Kidney epithelial cell (primary cell): ENCODE measurements around the gene FAH. TPM values are rescaled to one million over a fixed set of nuclear protein-coding genes. Genes with fewer than 3 reads are reported as not detected.

ENCODE experiments used
- DNase-seq: peaks from one replicate; pipeline ENCODE4 v3.0.0-alpha.2; 2010; ENCODE audit warnings: low read depth
- H3K27me3 ChIP-seq: 2 replicates; pipeline ENCODE4 v1.6.0; 2011; ENCODE audit warnings: low read length; ENCODE audit not compliant: control insufficient read depth, insufficient read depth
- H3K36me3 ChIP-seq: 2 replicates; pipeline ENCODE4 v1.5.1; 2011; ENCODE audit warnings: low read length; ENCODE audit not compliant: control insufficient read depth, insufficient read depth
- H3K4me3 ChIP-seq: 2 replicates; pipeline ENCODE4 v1.5.1; 2011; ENCODE audit warnings: low read depth, mild to moderate bottlenecking, control low read depth, low read length
- CTCF ChIP-seq: IDR thresholded peaks from 2 replicates; pipeline ENCODE4 v1.5.1; 2011; ENCODE audit warnings: mild to moderate bottlenecking, moderate library complexity, low read length, control low read depth, inconsistent platforms; ENCODE audit not compliant: insufficient read depth, poor library complexity, severe bottlenecking
- total RNA-seq: library from RNA; depleted of rRNA; stranded (reverse); fragments of >200 nt; gene quantifications from 2 replicates; pipeline ENCODE4 v1.2.3, GENCODE V29; 2015

Gene FAH
- total RNA-seq, 1 donor from 2014 or later, result 21.1 TPM

- DNase-seq, result no peak
- TF ChIP-seq CTCF, result no peak
- Histone ChIP-seq H3K36me3 (peaks cover 2% of the 10 kb centered on the region), H3K4me3 (no peak overlapping the region), H3K27me3 (no peaks in the 10 kb centered on the region)
Observed at GRCh38 chr15:80182611-80183261, 29.9 kb downstream of the FAH start.

- no peak for DNase-seq
- no peaks in the 10 kb centered on the region for H3K27me3 ChIP-seq
- peaks cover 2% of the 10 kb centered on the region for H3K36me3 ChIP-seq
- no peak overlapping the region for H3K4me3 ChIP-seq
- no peak for TF ChIP-seq CTCF
Observed at GRCh38 chr15:80183306-80183705, 30.5 kb downstream of the FAH start.

- no peak for DNase-seq
- Histone ChIP-seq H3K27me3 (no peaks in the 10 kb centered on the region), H3K4me3 (no peak overlapping the region), H3K36me3 (peaks cover 2% of the 10 kb centered on the region)
- TF ChIP-seq CTCF, result no peak
Observed at GRCh38 chr15:80183886-80184285, 31.1 kb downstream of the FAH start.

- peaks cover 2% of the 10 kb centered on the region for H3K36me3 ChIP-seq
- DNase-seq, result no peak
- TF ChIP-seq CTCF, result no peak
- H3K4me3 ChIP-seq, result no peak overlapping the region
- H3K27me3 ChIP-seq, result no peaks in the 10 kb centered on the region
Observed at GRCh38 chr15:80184554-80184953, 31.8 kb downstream of the FAH start.

GRCh38 chr15:80185152-80185551, 32.4 kb downstream of the FAH start:
- TF ChIP-seq CTCF, result no peak
- no peaks in the 10 kb centered on the region for H3K27me3 ChIP-seq
- no peak overlapping the region for H3K4me3 ChIP-seq
- peaks cover 2% of the 10 kb centered on the region for H3K36me3 ChIP-seq
- no peak for DNase-seq

- H3K36me3 ChIP-seq, result peaks cover 2% of the 10 kb centered on the region
- no peak overlapping the region for H3K4me3 ChIP-seq
- DNase-seq, result no peak
- H3K27me3 ChIP-seq, result no peaks in the 10 kb centered on the region
- TF ChIP-seq CTCF, result no peak
Observed at GRCh38 chr15:80186066-80186465, 33.3 kb downstream of the FAH start.
